ENCODE measurements around the gene KLK15. TPM values are rescaled to one million over a fixed set of nuclear protein-coding genes. Genes with fewer than 3 reads are reported as not detected.

The KLK15 gene
- total and polyA plus RNA-seq, 2 of the 8 experiments (the other 6 are each of a cell fraction or from before 2014, with no cell fraction given) = not detected

- Histone ChIP-seq H2AFZ (ENCODE audit: low read length) (no peak overlapping the region), H2BK120ac (replicated peaks; ENCODE audit: low read depth, low read length) (no peak overlapping the region), H3K18ac (ENCODE audit: extremely low read depth, low read length) (no peak overlapping the region), H3K4me3 (ENCODE audit: extremely low read depth in 1 of 4, insufficient read depth in 2 of 4, low read depth in 3 of 4, low read length in 4 of 4) (no peak overlapping the region), H3K4me2 (ENCODE audit: insufficient read depth in 1 of 2, low read depth in 2 of 2, low read length in 2 of 2) (no peak overlapping the region), H3K79me1 (ENCODE audit: low read depth, low read length) (no peaks in the 10 kb centered on the region), H4K20me1 (replicated peaks in 1 of 2; ENCODE audit: control insufficient read depth in 1 of 2, insufficient read depth in 2 of 2, low read length in 2 of 2) (no peaks in the 10 kb centered on the region), H3K36me3 (ENCODE audit: control insufficient read depth in 2 of 4, insufficient read depth in 4 of 4, low read length in 3 of 4) (no peaks in the 10 kb centered on the region), H3K14ac (ENCODE audit: insufficient read length) (no peak overlapping the region), H3K9me3 (ENCODE audit: insufficient read depth in 2 of 2, low read depth in 1 of 2, low read length in 1 of 2) (0 out of 4 replicates have a peak, but pooled peaks cover 0 to 4% of the 10 kb centered on the region in 2 experiments), H2BK5ac (ENCODE audit: low read depth, low read length) (no peak overlapping the region), H4K5ac (ENCODE audit: insufficient read length, low read depth, low read length) (no peak overlapping the region), H3K4me1 (replicated peaks in 1 of 4; ENCODE audit: control insufficient read depth in 3 of 4, insufficient read depth in 4 of 4, low read length in 3 of 4) (no peaks in the 10 kb centered on the region), H4K91ac (replicated peaks; ENCODE audit: insufficient read length, low read length) (no peak overlapping the region), H2BK15ac (ENCODE audit: low read length) (no peak overlapping the region), H3K4ac (replicated peaks; ENCODE audit: insufficient read length, low read depth, low read length) (no peak overlapping the region), H2BK12ac (ENCODE audit: low read depth, low read length) (no peak overlapping the region), H2AK5ac (ENCODE audit: low read depth, low read length) (no peak overlapping the region), H3K79me2 (ENCODE audit: control insufficient read depth in 1 of 2, insufficient read depth in 2 of 2, low read length in 2 of 2) (no peaks in the 10 kb centered on the region), H3K56ac (replicated peaks; ENCODE audit: insufficient read length, low read depth, low read length) (no peak overlapping the region), H3K27ac (ENCODE audit: low read depth, low read length) (no peak overlapping the region), H3K9ac (replicated peaks in 1 of 4; ENCODE audit: extremely low read depth in 1 of 4, low read depth in 3 of 4, low read length in 3 of 4) (no peak overlapping the region), H3K23ac (ENCODE audit: insufficient read length) (no peak overlapping the region), H4K8ac (ENCODE audit: extremely low read depth, insufficient read depth, low read length) (no peak overlapping the region), H2BK20ac (ENCODE audit: low read length) (no peak overlapping the region), H3K27me3 (replicated peaks in 1 of 4; ENCODE audit: control insufficient read depth in 3 of 4, extremely low read depth in 1 of 4, insufficient read depth in 3 of 4, low read length in 3 of 4) (no peaks in the 10 kb centered on the region; a peak in 1 of 7 replicates), H3K23me2 (ENCODE audit: low read depth, low read length) (no peaks in the 10 kb centered on the region)
- TF ChIP-seq ATF3 (IDR thresholded peaks at IDR 0.05; ENCODE audit: insufficient read depth, low read depth, low read length) (no peak), SUZ12 (IDR thresholded peaks at IDR 0.05; ENCODE audit: low read length) (no peak), CBX5 (IDR thresholded peaks at IDR 0.05; ENCODE audit: low read depth, low read length) (no peak), ATF2 (IDR thresholded peaks at IDR 0.05; ENCODE audit: low read length) (no peak), PHF8 (conservative IDR thresholded peaks at IDR 0.05; ENCODE audit: low read depth, low read length) (no peak), TAF7 (optimal IDR thresholded peaks at IDR 0.05; ENCODE audit: borderline replicate concordance, low read depth, low read length) (no peak), ZNF274 (IDR thresholded peaks at IDR 0.05; ENCODE audit: borderline replicate concordance, extremely low read depth, low read length) (no peak), TBP (IDR thresholded peaks at IDR 0.05; ENCODE audit: low read depth, low read length) (no peak)
- WGBS, 2 experiments (ENCODE audit: extremely low coverage in 1 of 2, insufficient coverage in 1 of 2, insufficient read length in 1 of 2, insufficient replicate concordance in 2 of 2, low coverage in 1 of 2, low lambda C conversion rate in 2 of 2, missing lambda C conversion rate in 1 of 2) = 81% methylated on average over 7 of the region's 7 CpGs; no CpG with 5 or more reads in 1 of the 2 experiments
- DNase-seq (ENCODE audit: low read depth in 1 of 2, low spot score in 2 of 2) = no peak
- ChIA-PET POLR2A (ENCODE audit: partially characterized antibody) (interaction anchor here (0.6 to 1.1 kb wide), 2 partner anchors 46 to 71 kb away, joined by 3 read pairs; no protein-coding TSS in a partner anchor), CTCF (ENCODE audit: partially characterized antibody) (interaction anchor here (0.6 to 2.1 kb wide), 5 partner anchors 11 to 608 kb away, joined by 3 to 7 read pairs (median 3); partner anchors contain the start of gene KLK15)
- FAIRE-seq = no peak
Observed at GRCh38 chr19:50843701-50844221, 10.4 kb upstream of the KLK15 start.

Measured in H1 (cell line).